GM19238 (cell line): ENCODE data around the gene SLC25A22.

Experiments
- DNase-seq: peaks from one replicate; pipeline ENCODE4 v3.0.0; 2011; ENCODE audit warnings: low spot score; ENCODE audit not compliant: insufficient read length

SLC25A22 gene

DNA sequence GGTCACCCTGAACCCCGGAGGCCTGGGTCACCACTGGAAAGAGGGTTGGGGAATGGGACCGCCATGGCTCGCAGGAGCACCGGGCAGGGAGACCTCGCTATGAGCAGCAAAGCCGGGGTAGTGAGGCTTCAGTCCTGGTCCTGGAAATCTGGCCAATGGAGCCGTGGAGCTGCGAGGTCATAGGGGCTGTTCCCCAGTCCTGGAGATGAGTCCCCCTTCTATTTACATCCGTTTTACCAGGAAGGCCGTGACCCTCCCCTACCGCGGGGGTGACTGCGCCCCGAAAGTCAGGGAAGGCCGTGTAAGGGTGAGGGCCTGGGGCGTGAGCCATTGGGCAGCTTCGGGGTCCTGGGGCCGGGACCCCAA is 6.5 kb upstream of the SLC25A22 start:
- no peak for DNase-seq

DNA sequence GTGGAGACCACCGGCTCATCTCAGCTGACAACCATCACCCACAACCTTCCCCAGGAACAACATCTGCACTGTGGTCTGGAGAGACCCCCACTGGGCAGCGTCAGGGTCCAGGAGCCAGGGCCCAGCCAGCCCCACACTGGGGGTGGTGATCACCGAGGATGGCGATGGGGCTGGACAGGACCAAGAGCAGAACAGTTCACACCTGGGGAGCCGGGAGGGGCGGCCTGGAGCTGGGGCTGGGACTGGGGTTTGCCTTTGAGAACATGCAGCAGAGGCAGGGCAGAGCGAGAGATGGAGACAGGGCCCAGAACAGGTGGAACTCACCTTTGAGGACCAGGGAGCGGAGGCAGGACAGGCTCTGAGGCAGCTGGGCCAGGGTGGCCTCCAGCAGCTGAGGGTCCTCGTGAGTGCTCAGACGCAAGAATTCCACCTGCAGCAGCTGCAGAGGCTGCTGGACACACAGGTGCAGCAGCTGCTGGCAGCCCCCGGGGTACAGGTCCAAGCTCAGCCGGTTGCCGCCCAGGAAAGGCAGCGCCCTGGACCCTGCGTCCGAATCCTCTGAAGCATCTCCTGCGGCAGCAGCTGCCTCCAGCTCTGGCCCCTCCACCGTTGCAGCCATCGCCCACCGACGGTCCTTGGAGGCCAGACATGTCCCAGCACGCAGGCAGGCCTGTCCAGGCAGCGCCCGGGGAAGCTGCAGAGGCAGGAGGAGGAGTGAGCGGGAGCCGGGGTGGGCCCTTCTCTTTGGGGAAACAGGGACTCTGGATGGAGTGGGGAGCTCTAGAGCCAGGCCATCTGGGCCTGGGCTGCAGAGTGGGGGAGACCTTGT is 5.9 kb upstream of the SLC25A22 start:
- no peak for DNase-seq

DNA sequence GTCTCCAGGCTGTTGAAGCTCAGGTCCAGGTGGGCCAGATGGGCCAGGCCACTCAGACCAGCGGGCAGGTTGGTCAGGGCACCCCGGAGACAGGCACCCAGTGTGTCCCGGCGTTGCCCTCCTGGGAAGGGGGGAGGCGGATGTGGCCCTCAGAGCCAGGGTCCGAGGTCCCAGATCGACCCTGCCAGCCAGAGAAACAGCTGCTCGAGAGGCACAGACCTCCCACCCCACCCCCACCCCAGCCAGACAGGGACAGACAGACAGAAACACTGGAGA is 5.3 kb upstream of the SLC25A22 start:
- no peak for DNase-seq

DNA sequence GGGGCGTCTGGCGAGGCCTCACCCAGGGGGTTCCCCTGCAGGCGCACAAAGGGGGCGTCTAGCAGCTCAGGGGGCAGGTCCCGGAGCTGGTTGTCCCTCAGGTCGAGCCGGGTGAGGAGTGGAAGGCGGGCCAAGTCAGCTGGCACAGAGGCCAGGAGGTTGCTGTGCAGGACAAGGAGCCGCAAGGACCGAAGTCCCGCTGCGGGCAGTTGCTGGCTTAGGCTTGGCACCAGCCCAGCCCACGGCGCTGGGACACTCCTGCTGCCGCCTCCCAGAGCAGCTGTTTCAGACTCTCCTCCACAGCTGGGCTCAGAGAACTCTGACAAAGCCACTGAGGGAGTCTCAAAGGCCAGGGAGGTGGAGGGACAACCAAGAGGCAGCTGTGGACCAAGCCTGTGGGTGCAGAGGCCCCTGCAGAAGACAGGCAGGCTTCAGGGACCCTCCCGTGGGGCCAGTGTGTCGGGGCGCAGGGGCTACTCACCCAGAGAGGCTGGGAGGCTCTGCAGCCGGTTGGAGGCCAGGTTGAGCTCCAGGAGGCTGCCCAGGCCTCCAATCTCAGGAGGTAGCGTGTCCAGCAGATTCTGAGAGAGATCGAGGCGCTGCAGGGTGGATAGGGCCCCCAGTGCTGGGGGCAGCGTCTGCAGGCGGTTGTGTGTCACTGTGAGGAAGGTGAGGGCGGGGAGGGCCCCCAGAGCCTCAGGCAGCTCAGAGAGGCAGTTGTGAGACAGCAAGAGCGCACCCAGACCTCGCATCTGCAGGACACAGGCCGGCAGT is 4.8 kb upstream of the SLC25A22 start:
- no peak for DNase-seq

DNA sequence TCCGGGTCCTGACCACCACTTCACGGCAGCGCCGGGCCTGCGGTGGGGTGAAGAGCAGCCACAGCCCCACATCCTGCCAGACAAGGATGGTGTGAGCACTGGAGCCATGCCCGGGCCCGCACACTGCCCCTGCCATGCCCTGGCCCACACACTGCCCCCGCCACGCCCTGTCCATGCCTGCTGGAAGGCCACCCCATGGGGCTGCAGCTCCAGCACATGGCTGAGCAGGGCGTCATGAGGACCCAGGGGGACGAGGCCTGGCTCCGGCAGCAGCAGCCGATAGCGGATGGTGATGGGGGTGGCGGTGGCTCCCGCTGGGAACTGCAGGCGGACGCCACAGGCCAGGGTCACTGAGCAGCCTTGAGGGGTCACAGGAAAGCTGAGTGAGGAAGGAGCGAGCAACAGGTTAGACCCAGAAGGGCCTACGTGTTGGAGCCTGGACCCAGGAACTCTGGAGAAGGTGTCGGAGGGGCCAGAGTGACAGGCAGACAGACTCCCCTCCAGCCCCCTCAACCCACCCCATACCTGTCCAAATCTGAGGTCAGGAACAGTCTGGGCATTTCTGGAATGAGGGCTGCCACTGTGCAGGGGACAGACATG is 4.0 kb upstream of the SLC25A22 start:
- DNase-seq: no peak

DNA sequence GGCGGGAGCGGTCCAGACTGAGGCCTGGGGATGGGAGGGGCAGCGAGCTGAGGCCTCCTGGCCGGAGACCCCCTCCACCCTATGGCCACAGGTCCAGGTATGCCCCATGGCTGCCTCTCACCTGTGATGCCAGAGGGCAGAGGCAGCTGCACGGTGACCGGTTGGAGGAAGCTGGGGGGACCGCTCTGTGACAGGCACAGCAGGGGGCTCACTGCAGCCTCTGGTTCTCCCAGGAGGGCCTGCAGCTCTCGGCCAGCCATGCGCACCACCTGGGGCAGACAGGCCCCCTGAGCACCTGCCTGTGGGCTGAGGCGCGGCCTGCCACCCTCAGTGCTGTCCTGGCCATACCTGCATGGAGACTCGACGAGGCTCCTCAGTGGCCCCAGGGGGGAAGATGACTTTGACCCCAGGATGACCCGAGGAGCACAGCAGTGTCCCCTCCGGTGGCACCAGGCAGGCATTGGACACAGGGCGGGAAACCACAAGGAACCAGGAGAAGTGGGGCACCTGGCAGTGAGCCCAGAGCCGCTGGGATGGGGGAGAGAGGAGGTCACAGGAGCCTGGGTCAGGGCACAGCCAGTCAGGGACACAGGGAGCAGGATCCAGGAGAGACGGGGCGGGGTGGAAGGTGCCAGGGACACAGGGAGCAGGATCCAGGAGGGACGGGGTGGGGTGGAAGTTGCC is 3.2 kb upstream of the SLC25A22 start:
- no peak for DNase-seq

DNA sequence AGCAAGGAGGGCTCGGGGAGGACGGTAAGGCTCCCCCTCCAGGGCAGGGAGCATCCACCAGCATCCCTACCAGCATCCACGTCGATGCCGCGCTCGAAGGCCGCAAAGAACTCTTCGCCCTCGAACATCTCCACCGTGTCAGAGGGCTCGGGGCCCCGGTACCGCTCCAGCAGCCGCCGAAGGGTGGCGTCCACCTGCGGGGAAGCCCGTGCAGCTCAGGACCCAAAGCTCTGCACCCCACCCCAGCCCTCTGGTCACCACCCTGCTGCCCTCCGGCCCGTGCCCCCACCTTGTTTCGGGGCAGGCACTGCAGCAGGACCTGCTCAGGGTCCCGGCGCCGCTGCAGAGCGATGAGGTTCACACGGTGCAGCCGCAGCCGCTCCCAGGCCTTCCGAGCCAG is 2.4 kb upstream of the SLC25A22 start:
- DNase-seq: no peak

DNA sequence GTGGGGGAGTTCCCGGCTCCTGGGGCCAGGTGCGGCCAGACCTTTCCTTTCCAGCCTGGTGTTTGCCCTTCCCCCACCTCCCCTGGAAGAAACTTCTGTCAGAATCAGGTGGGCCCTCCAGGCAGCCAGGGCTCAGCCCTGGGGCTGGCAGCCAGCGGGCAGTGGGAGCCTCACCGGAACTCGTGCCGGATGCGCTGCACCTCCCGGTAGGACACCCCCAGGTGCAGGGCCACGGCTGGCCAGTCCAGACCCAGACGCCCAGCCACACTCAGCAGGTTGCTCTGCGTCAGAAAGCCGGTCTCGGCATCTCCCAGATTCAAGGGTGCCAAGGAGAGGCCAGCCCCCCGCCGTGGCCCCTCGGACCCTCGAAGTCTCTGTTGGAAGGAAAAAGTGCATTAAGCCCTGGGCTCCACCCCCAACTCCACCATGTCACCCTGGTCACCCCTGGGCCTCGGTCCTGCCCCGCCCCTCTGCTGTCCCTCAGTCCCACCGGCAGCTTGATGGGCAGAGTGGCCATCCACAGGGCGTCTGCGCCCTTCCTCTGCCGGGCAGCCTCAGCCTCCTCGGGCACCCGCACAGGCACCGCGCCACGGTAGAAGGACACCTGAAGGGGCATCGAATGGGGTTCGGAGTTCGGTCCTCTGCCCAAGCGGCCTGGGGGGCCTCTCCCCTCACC is 1.7 kb upstream of the SLC25A22 start:
- no peak for DNase-seq

DNA sequence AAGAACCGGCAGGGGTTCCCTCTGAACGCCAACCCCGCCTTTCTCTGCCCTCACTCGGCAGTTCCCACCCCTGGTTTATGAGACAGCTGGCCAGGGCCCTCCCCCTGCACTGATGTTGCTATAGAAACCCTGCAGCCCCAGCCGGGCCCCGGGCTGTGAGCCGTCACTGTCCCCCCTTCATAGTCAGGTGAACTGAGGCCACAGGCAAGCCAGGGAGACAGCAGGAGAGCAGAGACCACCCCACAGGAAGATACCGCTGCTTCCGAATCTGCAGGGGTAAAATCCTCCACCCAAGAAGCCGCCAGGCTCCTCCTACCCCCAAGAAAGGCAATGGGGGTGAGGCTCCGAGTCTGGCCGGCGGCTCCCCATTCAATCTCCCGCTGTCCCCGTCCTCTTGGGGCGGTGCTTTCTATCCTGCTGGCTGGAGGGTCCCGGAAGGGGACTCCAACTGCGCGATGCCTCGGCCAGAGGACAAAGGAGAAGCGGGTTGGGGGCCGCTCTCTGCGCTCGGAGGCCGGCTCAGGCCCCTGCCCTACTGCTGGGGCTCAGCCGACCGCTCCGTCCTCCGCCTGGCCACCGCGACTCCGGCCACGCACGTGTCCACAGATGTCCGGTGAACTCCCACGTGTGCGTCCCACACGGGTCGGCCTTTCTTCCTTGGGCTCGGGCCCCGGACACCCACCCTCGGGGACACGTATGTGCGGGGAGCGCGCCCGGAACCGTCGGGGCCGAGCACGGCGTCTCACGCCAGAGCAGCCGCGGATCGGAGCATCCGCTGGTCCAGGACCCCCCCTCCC is 587 bp downstream of the SLC25A22 start:
- peak; percentile 96 for DNase-seq

DNA sequence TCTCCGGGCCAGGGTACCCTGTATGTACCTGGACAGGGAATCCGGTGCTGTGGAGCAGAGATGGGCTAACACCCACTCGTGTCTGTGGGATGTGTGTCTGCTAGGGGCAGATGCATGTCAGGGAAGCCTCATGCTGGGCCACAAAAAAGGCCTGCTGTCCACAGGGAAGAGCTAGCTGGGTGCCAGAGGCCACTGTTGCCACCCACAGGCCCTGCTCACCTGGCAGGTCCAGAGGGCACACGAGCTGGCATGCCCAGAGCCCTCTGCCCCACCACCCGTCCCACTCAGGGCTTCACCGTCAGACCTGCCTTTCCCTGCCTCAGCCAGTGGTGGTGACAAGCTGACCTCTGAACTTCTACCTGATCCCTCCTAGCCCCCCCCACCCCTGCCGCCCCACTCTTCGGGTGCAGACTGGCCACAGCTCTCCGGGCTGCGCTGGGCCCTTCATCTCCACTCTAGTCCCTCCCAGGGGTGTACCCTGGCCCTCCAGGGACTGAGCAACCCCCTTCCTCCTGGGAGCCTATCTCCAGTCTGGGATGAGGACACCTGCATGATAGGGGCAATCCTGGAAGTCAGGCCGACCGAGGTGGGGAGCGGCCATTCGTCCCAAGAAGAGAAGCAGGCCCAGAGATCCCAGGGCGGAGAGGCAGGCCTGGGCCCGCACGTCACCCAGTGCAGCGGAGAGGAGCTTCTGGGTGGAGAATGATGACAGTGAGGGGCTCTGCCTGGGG is 1.4 kb downstream of the SLC25A22 start:
- no peak for DNase-seq

DNA sequence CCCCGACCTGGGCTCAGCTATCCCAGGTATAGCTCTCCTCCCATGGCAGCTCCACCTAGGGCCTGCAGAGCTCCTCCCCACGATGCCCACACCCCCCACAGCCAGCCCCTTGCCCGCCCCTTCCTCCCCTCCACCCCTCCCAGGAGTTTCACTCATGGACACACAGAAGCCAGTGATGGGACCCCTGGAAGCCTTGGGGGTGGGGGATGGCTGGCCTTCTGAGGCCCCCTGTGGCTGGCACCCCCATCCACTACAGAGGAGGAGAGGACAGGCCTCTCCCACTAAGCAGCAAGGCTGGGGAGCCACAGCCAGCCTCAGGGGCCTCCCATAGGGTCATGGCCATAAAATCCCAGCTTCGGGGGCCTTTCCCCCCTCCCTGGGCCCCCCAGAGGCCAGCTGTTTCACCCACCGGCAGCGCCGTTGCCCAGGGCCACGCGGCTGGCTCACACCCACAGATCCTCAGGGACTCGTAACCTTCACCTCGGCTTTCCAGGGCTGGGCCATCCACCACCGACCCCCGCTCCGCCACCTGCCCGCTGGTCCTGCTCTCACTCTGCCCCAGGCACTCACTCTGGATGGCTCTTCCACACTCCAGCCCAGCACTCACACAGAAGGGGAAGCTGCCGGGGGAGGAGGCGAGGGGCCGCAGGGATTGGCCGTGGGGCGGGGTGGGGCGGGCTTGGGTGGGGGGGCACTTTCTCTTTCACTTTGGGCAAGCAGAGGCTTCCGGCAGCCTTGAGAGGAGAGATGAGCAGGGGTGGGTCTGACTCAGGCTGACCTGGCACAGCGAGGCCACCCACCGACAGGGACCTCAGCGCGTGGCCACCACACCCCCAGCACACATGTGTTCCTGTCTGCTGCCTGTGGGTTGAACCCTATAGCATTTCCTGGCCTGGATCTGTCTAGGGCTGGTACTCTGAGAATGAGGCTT is 2.2 kb downstream of the SLC25A22 start:
- DNase-seq: peak; percentile 99

DNA sequence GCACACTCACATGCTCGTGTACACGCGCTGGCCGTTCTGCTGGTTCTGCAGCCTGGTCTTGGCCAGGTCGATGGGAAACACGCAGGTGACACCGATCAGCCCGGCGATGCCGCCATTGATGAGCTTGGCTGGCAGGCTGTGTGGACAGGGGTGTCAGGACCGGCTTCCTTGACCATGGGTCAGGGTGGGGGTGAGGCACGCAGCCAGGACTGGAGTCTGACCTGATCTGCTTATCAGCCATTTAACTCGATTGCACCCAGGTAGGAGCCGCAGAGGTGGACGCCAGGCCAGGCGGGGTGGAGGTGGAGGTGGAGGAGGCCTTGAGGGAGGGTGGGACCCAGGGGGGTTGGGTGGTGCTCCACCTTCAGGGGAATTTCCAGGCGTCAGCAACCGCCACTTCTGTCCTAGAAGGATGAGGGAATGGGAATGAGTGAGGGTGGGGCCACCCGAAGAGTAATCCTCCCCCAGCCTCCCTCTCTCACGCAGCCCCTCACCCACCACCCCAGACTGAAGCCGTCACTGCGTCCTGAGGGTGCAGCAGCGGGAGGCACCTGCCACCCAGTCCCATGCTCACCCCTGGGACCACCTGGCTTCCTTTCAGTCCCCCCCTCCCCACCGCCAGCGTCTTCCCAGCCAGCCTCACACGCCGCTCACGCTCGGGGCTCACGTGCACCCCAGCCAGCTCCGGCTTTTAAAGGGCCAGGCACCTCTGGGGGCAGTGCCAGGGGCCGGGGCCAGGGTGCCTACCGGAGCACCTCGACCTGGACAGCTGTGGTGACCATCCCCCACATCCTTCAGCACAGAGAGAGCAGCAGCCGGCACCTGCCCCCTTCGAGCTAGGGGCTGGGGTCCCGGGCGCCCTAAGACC is 3.1 kb downstream of the SLC25A22 start:
- DNase-seq: no peak

DNA sequence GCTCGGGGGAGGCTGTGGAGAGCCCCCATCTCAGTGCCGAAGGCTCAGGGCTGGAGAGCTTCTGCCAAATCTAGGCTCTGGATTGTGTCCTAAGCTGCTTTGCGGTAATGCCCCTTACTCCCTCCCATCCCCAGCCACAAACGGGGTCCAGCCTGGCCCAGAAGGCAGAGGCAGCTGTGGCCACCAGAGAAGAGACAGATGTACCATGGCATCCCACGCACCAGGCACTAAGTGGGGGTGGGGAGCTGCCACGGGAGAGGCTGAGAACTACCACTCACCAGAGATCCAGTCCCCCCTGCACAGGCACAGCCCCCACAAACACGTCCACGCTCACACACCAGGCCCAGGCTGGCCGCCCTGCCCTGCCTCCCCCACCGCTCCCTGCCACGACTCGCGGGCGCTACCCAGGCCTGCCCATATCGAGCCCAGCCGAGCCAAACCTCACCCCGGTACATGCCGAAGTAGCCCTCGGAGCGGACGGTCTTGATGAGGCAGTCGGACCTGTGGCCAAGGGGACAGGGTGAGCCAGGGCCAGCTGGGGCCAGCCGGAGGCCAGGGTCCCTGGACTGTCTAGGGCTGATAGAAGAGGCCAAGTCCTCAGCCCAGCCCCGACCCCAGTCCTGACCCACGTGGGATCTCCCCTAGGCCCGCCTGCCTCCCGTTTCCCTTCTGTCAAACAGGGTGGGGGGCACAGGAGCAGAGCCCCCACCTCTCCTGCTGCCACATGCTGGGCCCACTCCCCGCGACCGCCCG is 3.9 kb downstream of the SLC25A22 start:
- no peak for DNase-seq

DNA sequence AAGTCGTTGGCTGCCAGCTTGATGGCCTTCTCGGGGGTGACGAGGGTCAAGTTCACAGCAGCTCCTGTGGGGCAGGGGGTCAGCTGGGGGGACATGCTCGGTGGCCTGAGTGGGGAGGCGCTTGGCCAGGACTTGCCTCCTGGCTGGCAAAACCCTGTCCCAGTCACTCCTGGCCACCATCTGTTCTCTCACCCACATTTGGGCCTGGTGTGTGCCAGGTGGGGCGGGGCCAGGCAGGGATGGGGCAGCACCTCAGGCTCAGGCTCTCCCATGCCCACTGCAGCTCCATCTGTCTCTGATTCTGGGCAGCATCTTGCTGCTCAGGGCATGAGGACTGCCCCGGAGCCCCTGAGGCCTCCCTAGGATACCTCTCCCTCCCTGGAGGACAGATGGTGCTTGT is 4.5 kb downstream of the SLC25A22 start:
- no peak for DNase-seq

DNA sequence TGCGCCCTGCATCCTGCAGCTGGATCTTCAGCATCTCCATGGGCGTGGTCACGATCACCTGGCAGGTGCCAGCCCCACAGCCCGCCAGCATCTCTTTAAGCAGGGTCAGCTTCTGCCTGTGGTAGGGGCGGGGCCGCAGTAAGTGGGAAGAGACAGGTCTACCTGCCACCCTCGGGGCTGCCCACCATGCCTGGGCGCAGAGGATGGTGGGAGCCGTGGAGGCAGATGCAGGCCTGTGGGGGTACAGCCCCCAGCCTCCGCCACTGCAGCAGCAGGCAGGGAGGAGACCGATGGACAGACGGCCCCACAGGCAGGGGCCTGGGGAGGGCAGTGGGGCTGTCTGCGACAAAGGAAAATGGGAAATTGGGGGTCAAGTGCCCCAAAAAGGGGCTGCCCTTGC is 5.2 kb downstream of the SLC25A22 start:
- no peak for DNase-seq

DNA sequence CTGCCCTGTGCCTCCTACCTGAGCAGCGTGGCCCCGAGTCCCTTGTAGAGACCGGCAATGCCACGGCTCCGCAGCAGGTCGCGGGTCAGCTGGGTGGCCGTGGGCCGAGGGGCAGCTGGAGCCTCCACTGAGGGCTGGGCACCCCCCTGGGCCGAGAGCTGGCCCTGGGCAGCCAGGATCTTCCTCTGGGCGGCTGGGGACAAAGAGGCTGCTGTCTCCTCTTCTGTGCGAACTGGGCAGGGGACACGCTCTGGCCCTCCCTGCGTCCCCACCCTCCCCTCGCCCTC is 5.6 kb downstream of the SLC25A22 start:
- DNase-seq: no peak

DNA sequence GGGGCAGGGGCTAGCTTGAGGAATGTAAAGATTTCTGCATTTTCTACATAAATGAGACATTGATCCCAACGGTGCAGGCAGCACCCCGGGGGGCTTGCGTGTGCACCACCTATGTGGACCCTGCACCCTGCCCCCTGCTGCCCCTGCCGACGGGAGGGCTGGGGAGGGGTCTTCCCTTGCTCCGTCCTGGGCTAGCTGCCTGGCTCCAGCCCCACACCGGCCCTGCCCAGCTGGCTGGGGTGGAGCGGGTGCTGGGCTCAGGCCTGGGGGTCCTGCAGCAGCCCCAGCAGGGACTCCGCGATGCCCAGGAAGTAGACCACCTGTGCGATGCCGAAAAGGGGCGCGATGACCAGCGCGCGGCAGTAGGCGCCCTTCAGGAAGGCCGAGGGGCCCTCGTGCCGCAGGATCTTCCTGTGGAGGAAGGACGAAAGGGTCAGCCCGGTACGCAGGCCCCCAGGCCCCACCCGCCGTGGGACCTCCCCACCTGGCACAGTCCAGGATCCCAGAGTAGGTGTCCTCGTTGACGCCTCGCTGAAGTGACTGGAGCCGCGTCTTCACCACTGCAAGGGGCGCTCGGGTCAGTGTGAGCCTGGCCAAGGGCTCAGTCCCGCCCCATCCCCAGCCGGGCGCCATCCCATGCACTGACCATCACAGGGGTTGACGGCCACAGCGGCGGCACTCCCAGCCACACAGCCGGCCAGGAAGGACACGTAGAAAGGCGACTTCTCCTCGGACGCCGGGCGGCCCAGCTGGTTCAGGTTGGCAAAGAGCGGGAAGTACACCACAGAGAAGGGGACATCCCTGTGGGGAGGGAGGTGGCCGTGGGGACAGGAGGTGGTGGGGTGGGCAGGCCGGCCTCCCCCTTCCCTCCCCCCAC is 6.2 kb downstream of the SLC25A22 start:
- DNase-seq: no peak
